ENCODE measurements around the gene FGF23.

GRCh38 chr12:4320497-4320852 lies 59.0 kb downstream of the FGF23 start:
- TF ChIP-seq CTCF (IDR thresholded peaks at IDR 0.05) = no peak
- TF ChIP-seq EP300 (IDR thresholded peaks at IDR 0.05; ENCODE audit: low read depth) = no peak
